ENCODE data around the gene ARMC3.

Gene ARMC3

GRCh38 chr10:23053036-23053435, 125.2 kb downstream of the ARMC3 start:
- ATAC-seq = no peak

DNA sequence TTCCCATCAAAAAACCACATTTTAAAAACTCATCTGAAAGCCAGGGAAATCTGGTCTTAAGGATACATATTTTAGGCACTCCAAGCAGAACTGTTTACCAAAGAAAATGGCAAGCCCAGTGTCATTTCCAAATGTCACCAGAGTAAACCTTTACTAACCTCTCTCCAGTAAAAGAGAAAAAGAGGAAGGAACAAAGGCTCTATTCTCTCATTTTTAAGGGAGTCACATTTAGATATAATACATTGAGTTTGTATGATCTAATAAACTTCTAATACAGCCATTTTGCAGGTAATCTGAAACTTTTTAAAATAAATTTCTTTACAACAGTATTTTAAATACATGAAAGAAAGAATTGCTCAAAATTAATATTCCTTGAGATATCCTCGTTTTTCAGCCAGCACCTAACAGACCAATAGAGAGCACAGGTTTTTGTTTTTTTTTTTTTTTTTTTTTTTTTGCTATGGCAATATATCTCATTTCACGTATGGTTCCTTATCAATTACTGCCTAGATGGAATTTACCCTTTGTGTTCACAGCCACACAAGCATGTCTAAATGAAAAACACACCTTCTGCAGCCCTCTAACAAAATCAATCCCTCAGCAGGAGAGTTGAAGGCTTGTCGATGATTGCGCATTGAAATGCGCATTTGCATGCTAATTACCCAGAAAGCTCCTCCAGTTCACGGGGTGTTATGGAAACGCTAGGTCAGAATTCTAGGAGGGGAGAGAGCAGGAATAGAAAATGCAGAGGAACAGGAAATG, 127.8 kb downstream of the ARMC3 start:
- ATAC-seq = no peak
- TF ChIP-seq PPARA (CRISPR knock-in tag; IDR thresholded peaks at IDR 0.05; ENCODE audit: borderline replicate concordance) (no peak), ARNTL (CRISPR knock-in tag; IDR thresholded peaks at IDR 0.05; ENCODE audit: borderline replicate concordance, low read depth) (no peak), ZFP3 (CRISPR knock-in tag; IDR thresholded peaks at IDR 0.05) (no peak)
- TF ChIP-seq, protein P1, sequence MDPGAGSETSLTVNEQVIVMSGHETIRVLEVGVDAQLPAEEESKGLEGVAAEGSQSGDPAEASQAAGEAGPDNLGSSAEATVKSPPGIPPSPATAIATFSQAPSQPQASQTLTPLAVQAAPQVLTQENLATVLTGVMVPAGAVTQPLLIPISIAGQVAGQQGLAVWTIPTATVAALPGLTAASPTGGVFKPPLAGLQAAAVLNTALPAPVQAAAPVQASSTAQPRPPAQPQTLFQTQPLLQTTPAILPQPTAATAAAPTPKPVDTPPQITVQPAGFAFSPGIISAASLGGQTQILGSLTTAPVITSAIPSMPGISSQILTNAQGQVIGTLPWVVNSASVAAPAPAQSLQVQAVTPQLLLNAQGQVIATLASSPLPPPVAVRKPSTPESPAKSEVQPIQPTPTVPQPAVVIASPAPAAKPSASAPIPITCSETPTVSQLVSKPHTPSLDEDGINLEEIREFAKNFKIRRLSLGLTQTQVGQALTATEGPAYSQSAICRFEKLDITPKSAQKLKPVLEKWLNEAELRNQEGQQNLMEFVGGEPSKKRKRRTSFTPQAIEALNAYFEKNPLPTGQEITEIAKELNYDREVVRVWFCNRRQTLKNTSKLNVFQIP (CRISPR knock-in tag; IDR thresholded peaks at IDR 0.05; ENCODE audit: borderline replicate concordance, low read depth) = no peak
- TF ChIP-seq, protein P2, sequence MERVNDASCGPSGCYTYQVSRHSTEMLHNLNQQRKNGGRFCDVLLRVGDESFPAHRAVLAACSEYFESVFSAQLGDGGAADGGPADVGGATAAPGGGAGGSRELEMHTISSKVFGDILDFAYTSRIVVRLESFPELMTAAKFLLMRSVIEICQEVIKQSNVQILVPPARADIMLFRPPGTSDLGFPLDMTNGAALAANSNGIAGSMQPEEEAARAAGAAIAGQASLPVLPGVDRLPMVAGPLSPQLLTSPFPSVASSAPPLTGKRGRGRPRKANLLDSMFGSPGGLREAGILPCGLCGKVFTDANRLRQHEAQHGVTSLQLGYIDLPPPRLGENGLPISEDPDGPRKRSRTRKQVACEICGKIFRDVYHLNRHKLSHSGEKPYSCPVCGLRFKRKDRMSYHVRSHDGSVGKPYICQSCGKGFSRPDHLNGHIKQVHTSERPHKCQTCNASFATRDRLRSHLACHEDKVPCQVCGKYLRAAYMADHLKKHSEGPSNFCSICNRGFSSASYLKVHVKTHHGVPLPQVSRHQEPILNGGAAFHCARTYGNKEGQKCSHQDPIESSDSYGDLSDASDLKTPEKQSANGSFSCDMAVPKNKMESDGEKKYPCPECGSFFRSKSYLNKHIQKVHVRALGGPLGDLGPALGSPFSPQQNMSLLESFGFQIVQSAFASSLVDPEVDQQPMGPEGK (CRISPR knock-in tag; IDR thresholded peaks at IDR 0.05; ENCODE audit: borderline replicate concordance) = no peak

More at GRCh38 chr10:23053036-23053435, 125.2 kb downstream of the ARMC3 start:
- TF ChIP-seq BACH2 (CRISPR knock-in tag; IDR thresholded peaks at IDR 0.05; ENCODE audit: borderline replicate concordance) = no peak
- no peak for TF ChIP-seq CSDC2 (CRISPR knock-in tag; IDR thresholded peaks at IDR 0.05)
- no peak for TF ChIP-seq TOX (CRISPR knock-in tag; IDR thresholded peaks at IDR 0.05; ENCODE audit: borderline replicate concordance)
- TF ChIP-seq, protein P1 (CRISPR knock-in tag; IDR thresholded peaks at IDR 0.05; ENCODE audit: borderline replicate concordance, low read depth) = no peak
- no peak for TF ChIP-seq CSRNP3 (CRISPR knock-in tag; IDR thresholded peaks at IDR 0.05)
- TF ChIP-seq CREB5 (CRISPR knock-in tag; IDR thresholded peaks at IDR 0.05; ENCODE audit: low read depth) = no peak
- TF ChIP-seq ZNF565 (CRISPR knock-in tag; conservative IDR thresholded peaks at IDR 0.05; ENCODE audit: low read depth) = no peak
- TF ChIP-seq, protein P2 (CRISPR knock-in tag; IDR thresholded peaks at IDR 0.05; ENCODE audit: borderline replicate concordance) = no peak
- no peak for TF ChIP-seq ARNTL (CRISPR knock-in tag; IDR thresholded peaks at IDR 0.05; ENCODE audit: borderline replicate concordance, low read depth)
- TF ChIP-seq RARB (CRISPR knock-in tag; IDR thresholded peaks at IDR 0.05) = no peak
- TF ChIP-seq ZNF8 (CRISPR knock-in tag; IDR thresholded peaks at IDR 0.05) = no peak

DNA sequence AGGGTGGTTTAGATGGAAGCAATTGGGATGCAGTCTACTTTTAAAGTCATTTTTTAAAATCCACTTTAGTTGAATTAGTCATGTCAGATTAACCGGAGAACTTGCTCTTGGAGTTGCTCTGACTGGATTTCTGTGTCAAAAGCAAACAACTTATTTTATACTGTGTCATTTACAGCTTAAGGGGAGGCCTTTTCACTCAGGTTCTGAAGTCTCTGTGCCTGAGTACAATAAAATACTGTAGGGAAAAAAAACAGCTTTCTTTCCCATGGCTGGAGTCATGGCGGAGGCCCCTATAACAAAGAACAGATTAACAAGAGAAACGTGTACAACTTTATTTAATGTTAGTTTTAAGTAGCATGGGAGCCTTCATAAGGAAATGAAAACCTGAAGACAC, 128.3 kb downstream of the ARMC3 start:
- TF ChIP-seq OSR1 (CRISPR knock-in tag; IDR thresholded peaks at IDR 0.05) = no peak
- ATAC-seq = no peak

DNA sequence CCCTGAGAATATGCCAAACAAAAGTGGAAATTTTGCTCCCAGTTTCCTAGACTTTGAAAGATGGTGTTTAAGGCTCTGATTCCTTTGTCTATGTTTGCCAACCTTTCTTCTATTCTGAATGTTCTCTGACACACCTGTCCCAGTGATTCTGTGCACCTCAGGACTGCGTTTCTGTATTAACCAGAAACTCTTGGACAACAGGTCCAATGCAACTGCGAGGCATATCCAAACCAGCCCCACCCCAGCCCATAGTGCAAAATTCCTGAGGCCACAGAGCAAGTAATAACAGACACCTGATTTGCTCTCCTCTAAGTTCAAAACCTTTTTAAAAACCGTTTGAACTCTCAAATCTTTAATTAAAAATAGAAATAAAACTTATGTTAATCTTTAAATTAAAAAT, 130.5 kb downstream of the ARMC3 start:
- ATAC-seq = no peak
- TF ChIP-seq PPARA (CRISPR knock-in tag; IDR thresholded peaks at IDR 0.05; ENCODE audit: borderline replicate concordance) (no peak), RARB (CRISPR knock-in tag; IDR thresholded peaks at IDR 0.05) (no peak), ZC3H10 (CRISPR knock-in tag; IDR thresholded peaks at IDR 0.05) (no peak), CSRNP3 (CRISPR knock-in tag; IDR thresholded peaks at IDR 0.05) (no peak), CSDC2 (CRISPR knock-in tag; IDR thresholded peaks at IDR 0.05) (no peak), ZNF70 (CRISPR knock-in tag; IDR thresholded peaks at IDR 0.05) (no peak), TOX (CRISPR knock-in tag; IDR thresholded peaks at IDR 0.05; ENCODE audit: borderline replicate concordance) (no peak), ARNTL (CRISPR knock-in tag; IDR thresholded peaks at IDR 0.05; ENCODE audit: borderline replicate concordance, low read depth) (no peak), TCF4 (CRISPR knock-in tag; IDR thresholded peaks at IDR 0.05; ENCODE audit: borderline replicate concordance) (no peak), ZNF565 (CRISPR knock-in tag; conservative IDR thresholded peaks at IDR 0.05; ENCODE audit: low read depth) (no peak), OSR1 (CRISPR knock-in tag; IDR thresholded peaks at IDR 0.05) (no peak), ESRRG (CRISPR knock-in tag; IDR thresholded peaks at IDR 0.05) (no peak)
